HUES48 (cell line): ENCODE results near the gene NXF1.
"Not testable (repeated sequence)": the region's sequence is repeated elsewhere in the genome, so short reads cannot be mapped to it uniquely, and the experiment has no call there.

Source experiments
- H3K27ac ChIP-seq: one replicate; pipeline ENCODE4 v1.7.0; 2013; ENCODE audit warnings: low read depth, low read length, inconsistent platforms
- H3K27me3 ChIP-seq: 2 replicates; pipeline ENCODE4 v1.6.1; 2013; ENCODE audit warnings: mild to moderate bottlenecking, low read length; ENCODE audit not compliant: control insufficient read depth, insufficient read depth
- H3K36me3 ChIP-seq: 2 replicates; pipeline ENCODE4 v1.6.1; 2013; ENCODE audit warnings: low read length; ENCODE audit not compliant: control insufficient read depth, insufficient read depth
- H3K4me1 ChIP-seq: 2 replicates; pipeline ENCODE4 v1.6.1; 2013; ENCODE audit warnings: mild to moderate bottlenecking, low read length; ENCODE audit not compliant: control insufficient read depth, insufficient read depth
- H3K4me3 ChIP-seq: 2 replicates; pipeline ENCODE4 v1.5.1; 2013; ENCODE audit warnings: mild to moderate bottlenecking, low read depth, low read length
- H3K9ac ChIP-seq: 2 replicates; pipeline ENCODE4 v1.6.1; 2013; ENCODE audit warnings: mild to moderate bottlenecking, low read depth, low read length, moderate library complexity
- H3K9me3 ChIP-seq: 2 replicates; pipeline ENCODE4 v1.6.1; 2013; ENCODE audit warnings: low read length; ENCODE audit not compliant: control insufficient read depth, insufficient read depth

The NXF1 gene

DNA sequence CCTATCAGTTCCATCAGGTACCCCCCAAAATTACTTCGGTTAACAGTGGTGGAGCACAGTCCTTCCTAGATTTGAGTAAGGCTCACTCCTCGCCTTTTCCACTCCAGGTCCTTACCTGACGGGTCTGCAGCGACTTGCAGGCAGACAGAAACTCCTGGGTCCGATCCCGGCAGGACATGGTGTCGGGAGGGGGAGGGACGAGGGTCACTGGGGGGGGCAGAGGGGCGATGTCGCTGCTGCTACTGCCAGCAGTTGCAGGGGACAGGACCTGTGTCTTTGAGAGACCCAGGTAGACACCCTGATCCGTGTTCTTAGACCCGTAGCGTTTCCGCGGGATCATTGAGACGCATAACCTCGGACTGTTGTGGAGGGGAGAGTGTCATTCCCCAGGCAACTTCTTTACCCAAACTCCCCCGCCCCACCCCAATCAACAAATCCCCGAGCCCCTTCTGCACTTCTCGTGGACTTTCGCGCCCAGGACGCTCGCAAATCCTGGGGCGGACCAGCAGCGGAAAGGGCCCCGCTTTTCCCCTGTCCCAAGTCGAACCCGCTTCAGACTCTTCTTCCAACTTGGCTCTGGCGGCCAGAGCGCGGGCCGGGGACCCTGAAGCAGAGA, 25.8 kb upstream of the NXF1 start:
- H3K4me1 ChIP-seq: peaks cover 3% of the 10 kb centered on the region; the same call in 1 of the 2 replicates
- H3K27me3 ChIP-seq: no peaks in the 10 kb centered on the region
- H3K9me3 ChIP-seq: no peaks in the 10 kb centered on the region
- H3K4me3 ChIP-seq: peak overlapping the region; percentile 87
- H3K27ac ChIP-seq: peak overlapping the region; percentile 94
- peak overlapping the region; percentile 56; the same call in 1 of the 2 replicates for H3K9ac ChIP-seq
- H3K36me3 ChIP-seq: peaks cover 57% of the 10 kb centered on the region

DNA sequence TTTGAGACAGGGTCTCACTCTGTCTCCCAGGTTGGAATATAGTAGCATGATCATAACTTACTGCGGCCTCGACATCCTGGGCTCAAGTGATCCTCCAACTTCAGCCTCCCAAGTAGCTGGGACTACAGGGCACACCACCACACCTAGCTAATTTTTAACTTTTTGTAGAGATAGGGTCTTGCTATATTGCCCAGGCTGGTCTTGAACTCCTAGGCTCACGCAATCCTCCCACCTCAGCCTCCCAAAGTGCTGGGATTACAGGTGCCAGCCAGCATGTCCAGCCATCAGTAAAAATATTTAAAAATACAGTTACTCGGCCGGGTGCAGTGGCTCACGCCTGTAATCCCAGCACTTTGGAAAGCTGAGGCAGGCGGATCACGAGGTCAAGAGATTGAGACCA, 22.9 kb upstream of the NXF1 start:
- H3K36me3 ChIP-seq: peaks cover 57% of the 10 kb centered on the region
- not testable (repeated sequence) for H3K27ac ChIP-seq, H3K4me3 ChIP-seq, H3K4me1 ChIP-seq, H3K27me3 ChIP-seq, H3K9ac ChIP-seq, H3K9me3 ChIP-seq

DNA sequence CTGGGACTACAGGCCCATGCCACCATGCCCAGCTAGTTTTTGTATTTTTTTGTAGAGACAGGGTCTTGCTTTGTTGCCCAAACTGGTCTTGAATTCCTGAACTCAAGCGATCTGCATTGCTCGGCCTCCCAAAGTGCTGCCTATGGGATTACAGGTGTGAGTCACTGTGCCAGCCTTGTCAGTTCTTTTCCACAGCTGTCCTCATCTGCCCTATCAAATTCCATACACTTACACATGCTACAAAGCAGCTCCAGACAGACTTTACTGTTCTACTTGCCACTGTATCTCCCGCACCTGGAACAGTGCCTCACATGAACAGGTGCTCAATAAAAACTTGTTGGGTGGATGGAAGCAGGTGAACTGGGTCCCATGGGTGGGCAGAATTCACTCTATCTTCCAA, 18.4 kb upstream of the NXF1 start:
- Histone ChIP-seq H3K9me3 (no peaks in the 10 kb centered on the region), H3K27me3 (no peaks in the 10 kb centered on the region), H3K4me3 (no peak overlapping the region), H3K9ac (no peak overlapping the region), H3K36me3 (peaks cover 75% of the 10 kb centered on the region), H3K27ac (no peak overlapping the region), H3K4me1 (no peaks in the 10 kb centered on the region)

DNA sequence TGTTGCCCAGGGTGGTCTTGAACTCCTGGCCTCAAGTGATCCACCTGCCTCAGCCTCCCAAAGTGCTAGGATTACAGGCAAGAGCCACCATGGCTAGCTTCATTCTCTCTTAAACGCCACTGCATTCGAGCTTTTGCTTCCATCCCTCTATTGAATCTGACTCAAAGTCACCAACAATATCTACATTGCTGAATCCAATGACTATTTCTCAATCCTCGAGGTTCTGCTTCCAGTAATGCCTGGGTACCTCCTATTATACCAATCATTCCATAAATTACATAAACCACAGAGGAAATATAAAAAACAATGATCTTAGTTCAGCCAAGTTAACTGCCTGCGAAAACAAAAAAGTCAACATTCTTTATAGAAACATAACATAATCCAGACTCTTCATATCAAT, 11.9 kb upstream of the NXF1 start:
- Histone ChIP-seq H3K27ac (no peak overlapping the region), H3K27me3 (no peaks in the 10 kb centered on the region), H3K9me3 (no peaks in the 10 kb centered on the region), H3K4me3 (no peak overlapping the region), H3K4me1 (no peaks in the 10 kb centered on the region), H3K36me3 (peaks cover 35% of the 10 kb centered on the region), H3K9ac (no peak overlapping the region)

DNA sequence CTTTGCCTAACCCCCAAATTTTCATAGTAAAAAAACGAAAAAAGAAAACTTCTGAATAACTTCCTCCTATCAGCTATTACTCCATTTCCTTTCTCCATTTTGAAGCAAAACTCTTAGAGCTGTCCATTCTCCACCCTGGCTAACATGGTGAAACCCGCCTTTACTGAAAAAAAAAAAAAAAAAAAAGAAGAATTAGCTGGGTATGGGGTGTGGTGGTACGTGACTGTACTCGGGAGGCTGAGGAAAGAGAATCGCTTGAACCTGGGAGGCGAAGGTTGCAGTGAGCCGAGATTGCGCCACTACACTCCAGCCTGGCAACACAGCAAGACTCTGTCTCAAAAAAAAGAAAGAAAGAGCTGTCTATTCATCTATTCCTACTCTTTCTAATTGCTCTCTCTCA, 11.3 kb upstream of the NXF1 start:
- no peak overlapping the region for H3K27ac ChIP-seq
- no peaks in the 10 kb centered on the region for H3K4me1 ChIP-seq
- H3K36me3 ChIP-seq: peaks cover 29% of the 10 kb centered on the region
- no peak overlapping the region for H3K4me3 ChIP-seq
- H3K27me3 ChIP-seq: no peaks in the 10 kb centered on the region
- H3K9ac ChIP-seq: no peak overlapping the region
- no peaks in the 10 kb centered on the region for H3K9me3 ChIP-seq

DNA sequence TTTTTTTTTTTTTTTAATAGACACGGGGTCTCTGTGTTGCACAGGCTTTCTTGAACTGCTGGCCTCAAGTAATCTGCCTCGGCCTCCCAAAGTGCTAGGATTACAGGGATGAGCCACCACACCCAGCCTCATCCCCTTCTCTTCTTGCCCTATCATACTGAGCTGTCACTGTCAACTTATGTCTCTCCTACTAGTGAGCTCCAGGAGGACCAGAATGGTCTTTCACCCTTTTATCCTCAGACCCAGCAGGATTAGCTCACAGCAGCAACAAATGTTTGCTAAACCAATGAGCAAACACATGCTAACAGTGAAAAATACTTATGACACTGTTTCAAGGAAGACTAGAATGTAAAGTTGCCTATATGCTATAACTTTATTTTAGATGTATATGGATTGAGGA, 6.4 kb upstream of the NXF1 start:
- peaks cover 6% of the 10 kb centered on the region for H3K36me3 ChIP-seq
- no peaks in the 10 kb centered on the region for H3K27me3 ChIP-seq
- no peak overlapping the region for H3K27ac ChIP-seq
- no peak overlapping the region for H3K9ac ChIP-seq
- no peaks in the 10 kb centered on the region for H3K9me3 ChIP-seq
- H3K4me3 ChIP-seq: no peak overlapping the region
- H3K4me1 ChIP-seq: no peaks in the 10 kb centered on the region

DNA sequence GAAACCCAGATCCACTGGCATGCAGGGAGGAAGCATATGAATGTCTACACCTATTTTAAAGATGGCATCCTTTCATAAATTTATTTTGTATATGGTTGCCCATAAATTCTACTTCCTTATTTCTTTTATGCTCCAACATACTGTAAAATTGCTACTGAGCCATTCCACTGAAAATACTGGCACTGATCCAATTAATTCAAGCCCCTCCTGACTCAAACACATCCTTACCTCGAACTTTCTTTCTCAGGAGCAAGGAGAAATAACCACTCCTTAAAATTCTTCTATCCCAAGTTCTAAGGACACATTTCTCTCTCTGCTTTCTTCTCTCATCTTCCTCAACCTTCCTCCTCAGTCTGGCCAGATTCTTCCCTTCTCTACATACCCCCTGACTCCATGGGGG, 5.5 kb upstream of the NXF1 start:
- Histone ChIP-seq H3K36me3 (peaks cover 1% of the 10 kb centered on the region), H3K27ac (no peak overlapping the region), H3K4me1 (no peaks in the 10 kb centered on the region)

DNA sequence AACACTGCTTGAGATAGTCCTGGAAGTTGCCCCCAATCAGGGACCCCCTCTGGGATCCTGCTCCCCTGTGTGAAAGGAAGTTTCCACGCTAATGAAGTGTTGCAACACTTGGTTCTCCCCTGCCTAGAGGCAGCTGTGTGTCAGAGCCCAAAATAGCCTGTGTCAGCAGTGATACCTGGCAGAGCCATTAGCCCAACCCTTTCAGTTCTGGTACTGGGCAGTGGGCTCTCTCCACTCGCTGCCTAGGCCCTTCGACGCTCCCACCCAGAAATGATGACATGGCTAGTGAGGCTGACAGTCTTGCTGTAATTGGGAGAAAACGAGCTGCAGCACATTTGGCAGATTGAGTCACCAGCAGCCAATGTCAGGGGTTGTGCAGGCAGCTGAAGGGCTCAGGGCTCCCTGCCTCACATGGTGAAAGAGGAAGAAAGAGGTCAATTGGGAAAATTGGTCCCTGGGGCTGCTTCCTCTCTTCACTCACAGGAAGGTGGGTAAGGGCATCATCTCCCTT, 1.4 kb upstream of the NXF1 start:
- Histone ChIP-seq H3K36me3 (peaks cover 18% of the 10 kb centered on the region), H3K27ac (peak overlapping the region; percentile 85), H3K9ac (no peak overlapping the region), H3K9me3 (no peaks in the 10 kb centered on the region), H3K27me3 (no peaks in the 10 kb centered on the region), H3K4me3 (no peak overlapping the region), H3K4me1 (0 out of 2 replicates have a peak, but pooled peaks cover 6% of the 10 kb centered on the region)

More for the DNA sequence above, 5.5 kb upstream of the NXF1 start:
- H3K27me3 ChIP-seq: no peaks in the 10 kb centered on the region
- H3K9ac ChIP-seq: no peak overlapping the region
- H3K9me3 ChIP-seq: no peaks in the 10 kb centered on the region
- H3K4me3 ChIP-seq: no peak overlapping the region

DNA sequence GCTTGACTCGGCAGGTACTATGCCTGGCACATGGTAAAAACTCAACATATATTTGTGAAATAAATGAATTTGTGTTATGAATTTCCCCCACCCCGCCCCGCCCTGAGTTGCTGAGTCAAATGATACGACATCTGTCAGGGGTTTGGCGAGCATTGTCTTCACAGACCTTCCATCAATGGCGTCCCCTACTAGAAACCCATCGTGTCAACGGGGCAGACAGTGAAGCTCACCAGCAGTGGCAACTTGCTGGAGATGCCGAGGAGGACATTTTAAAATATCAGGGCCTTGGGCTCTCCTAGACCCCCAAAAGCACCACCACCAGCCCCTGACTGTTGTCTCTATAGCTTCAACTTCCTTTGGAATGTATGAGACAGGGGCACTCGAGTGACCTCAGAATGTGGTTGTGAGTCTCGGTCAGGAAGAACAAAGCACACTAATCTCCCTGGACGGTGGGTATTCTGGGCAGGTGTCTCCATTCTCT, 761 bp upstream of the NXF1 start:
- Histone ChIP-seq H3K36me3 (peaks cover 25% of the 10 kb centered on the region), H3K9ac (peak overlapping the region; percentile 50), H3K4me1 (0 out of 2 replicates have a peak, but pooled peaks cover 6% of the 10 kb centered on the region), H3K9me3 (no peaks in the 10 kb centered on the region), H3K27ac (peak overlapping the region; percentile 85), H3K4me3 (peak overlapping the region; percentile 87), H3K27me3 (no peaks in the 10 kb centered on the region)

DNA sequence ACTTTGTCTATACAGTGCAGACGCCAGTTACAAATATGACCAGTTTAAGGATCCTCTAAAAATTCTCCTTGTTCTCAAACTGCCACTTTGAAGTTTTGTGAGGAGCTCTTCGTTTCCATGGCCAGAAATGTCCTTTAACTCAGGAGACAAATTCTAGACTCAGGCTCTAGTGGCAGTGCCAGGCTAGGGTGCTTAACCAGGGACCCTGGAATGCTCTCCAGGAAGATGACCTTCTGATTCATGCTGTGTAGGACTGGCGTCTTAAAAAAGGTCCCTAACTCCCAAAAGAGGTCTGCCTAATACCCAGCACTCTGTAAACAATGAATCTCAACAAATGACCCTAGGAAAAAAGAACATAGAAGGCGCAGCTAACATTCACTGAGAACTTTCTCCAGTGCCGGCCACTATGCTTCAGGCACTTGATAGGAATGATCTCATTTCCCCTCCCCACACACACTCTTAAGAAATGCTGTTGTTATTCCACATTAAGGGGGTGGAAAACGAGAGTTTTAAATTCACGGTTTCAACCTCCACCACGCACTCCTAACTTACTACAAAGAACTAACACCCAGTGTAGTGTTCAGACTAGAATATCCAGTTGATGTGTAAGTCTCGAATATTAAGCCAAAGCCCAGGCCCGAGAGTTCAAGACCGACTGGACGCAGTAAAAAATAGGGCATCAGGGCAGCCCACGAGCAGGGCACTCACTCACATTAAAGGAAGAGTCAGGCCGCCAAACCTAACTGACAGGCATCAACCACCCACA, 747 bp downstream of the NXF1 start:
- Histone ChIP-seq H3K27ac (peak overlapping the region; percentile 83), H3K36me3 (peaks cover 40% of the 10 kb centered on the region)

DNA sequence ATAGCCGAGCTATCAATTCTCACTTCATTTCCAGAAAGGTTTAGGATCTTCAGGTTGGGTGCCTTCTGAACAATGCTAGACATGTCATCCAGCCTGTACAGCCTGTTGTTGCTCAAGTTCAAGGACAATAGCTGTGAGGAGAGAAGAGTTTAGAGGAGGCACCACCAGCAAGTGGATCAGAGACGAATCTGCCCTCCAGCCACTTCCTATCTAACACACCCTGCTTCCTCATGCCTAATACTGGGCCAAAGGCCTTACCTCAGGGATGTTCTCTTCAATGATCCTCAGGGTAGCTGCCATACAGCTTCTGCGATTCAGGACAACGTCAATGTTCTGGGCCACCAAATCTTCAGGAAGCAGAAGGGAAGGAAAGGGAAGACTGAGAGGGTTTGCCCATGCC, 4.2 kb downstream of the NXF1 start:
- Histone ChIP-seq H3K36me3 (peaks cover 72% of the 10 kb centered on the region), H3K4me3 (no peak overlapping the region)

More for the DNA sequence above, 747 bp downstream of the NXF1 start:
- H3K9ac ChIP-seq: peak overlapping the region; percentile 50; the same call in 1 of the 2 replicates
- H3K27me3 ChIP-seq: no peaks in the 10 kb centered on the region
- H3K9me3 ChIP-seq: no peaks in the 10 kb centered on the region
- peak overlapping the region; percentile 87 for H3K4me3 ChIP-seq
- 0 out of 2 replicates have a peak, but pooled peaks cover 6% of the 10 kb centered on the region for H3K4me1 ChIP-seq

More for the DNA sequence above, 4.2 kb downstream of the NXF1 start:
- Histone ChIP-seq H3K27ac (no peak overlapping the region), H3K27me3 (no peaks in the 10 kb centered on the region), H3K9me3 (no peaks in the 10 kb centered on the region), H3K9ac (no peak overlapping the region), H3K4me1 (0 out of 2 replicates have a peak, but pooled peaks cover 6% of the 10 kb centered on the region)
